Liver (tissue), 9 donors: ENCODE data around the gene GDF10. TPM values are rescaled to one million over a fixed set of nuclear protein-coding genes. Genes with fewer than 3 reads are reported as not detected.
A peak's percentile ranks its signal among the peaks of the same experiment; 100 is the strongest.

Source experiments
- DNase-seq: peaks from one replicate; pipeline ENCODE4 v3.0.0-alpha.2; 2017; ENCODE audit warnings: low spot score
- H3K27ac ChIP-seq, 2 donors: one replicate each; pipeline ENCODE4 v1.7.0; 2013; ENCODE audit warnings: inconsistent platforms in 2 of 2, low read length in 2 of 2, control low read depth in 1 of 2, low read depth in 1 of 2, mild to moderate bottlenecking in 1 of 2
- H3K27me3 ChIP-seq, 4 donors: one replicate each; pipeline versions ENCODE4 v1.6.1 to v1.7.0; 2013; ENCODE audit warnings: low read length in 3 of 4, inconsistent platforms in 1 of 4, mild to moderate bottlenecking in 1 of 4, moderate library complexity in 1 of 4; ENCODE audit not compliant: control insufficient read depth in 4 of 4, insufficient read depth in 4 of 4
- H3K36me3 ChIP-seq, 4 donors: one replicate each; pipeline versions ENCODE4 v1.6.1 to v1.7.0; 2013; ENCODE audit warnings: low read length in 3 of 4, mild to moderate bottlenecking in 3 of 4, low read depth in 1 of 4, moderate library complexity in 1 of 4; ENCODE audit not compliant: control insufficient read depth in 4 of 4, insufficient read depth in 3 of 4
- H3K4me1 ChIP-seq, 4 donors: one replicate each; pipeline versions ENCODE4 v1.6.1 to v1.7.0; 2013; ENCODE audit warnings: low read length in 3 of 4, mild to moderate bottlenecking in 3 of 4, moderate library complexity in 1 of 4; ENCODE audit not compliant: control insufficient read depth in 4 of 4, insufficient read depth in 4 of 4
- H3K4me3 ChIP-seq, 3 donors: one replicate each; pipeline versions ENCODE4 v1.6.1 to v1.7.0; 2013; ENCODE audit warnings: low read length in 3 of 3, control low read depth in 1 of 3, low read depth in 1 of 3, mild to moderate bottlenecking in 1 of 3
- H3K9ac ChIP-seq, 2 donors: one replicate each; pipeline ENCODE4 v1.7.0; 2013; ENCODE audit warnings: low read length in 2 of 2, mild to moderate bottlenecking in 2 of 2, moderate library complexity in 2 of 2, control low read depth in 1 of 2, low read depth in 1 of 2
- H3K9me3 ChIP-seq, 4 donors: one replicate each; pipeline versions ENCODE4 v1.6.1 to v1.7.0; 2013; ENCODE audit warnings: low read length in 3 of 4; ENCODE audit not compliant: control insufficient read depth in 4 of 4
- EGR1 ChIP-seq, 2 donors: IDR thresholded peaks; 2 replicates each; pipeline ENCODE4 v1.6.1; 2016 to 2018; ENCODE audit warnings: antibody characterized with exemption in 2 of 2, low read depth in 2 of 2
- FOXA1 ChIP-seq: IDR thresholded peaks from 2 replicates; pipeline ENCODE4 v1.6.1; 2016; ENCODE audit warnings: antibody characterized with exemption
- FOXA2 ChIP-seq: IDR thresholded peaks from 2 replicates; pipeline ENCODE4 v1.6.1; 2016; ENCODE audit warnings: antibody characterized with exemption
- HNF4A ChIP-seq, 2 donors: conservative IDR thresholded peaks; 2 replicates each; pipeline ENCODE4 v1.6.1; 2016; ENCODE audit warnings: antibody characterized with exemption in 2 of 2, mild to moderate bottlenecking in 2 of 2
- JUND ChIP-seq, 2 donors: IDR thresholded peaks; 2 replicates each; pipeline ENCODE4 v1.6.1; 2016; ENCODE audit warnings: antibody characterized with exemption in 2 of 2
- NR2F2 ChIP-seq: IDR thresholded peaks from 2 replicates; pipeline ENCODE4 v1.6.1; 2016; ENCODE audit warnings: antibody characterized with exemption
- RAD21 ChIP-seq, 2 donors: IDR thresholded peaks; 2 replicates each; pipeline ENCODE4 v1.6.1; 2016; ENCODE audit warnings: antibody characterized with exemption in 2 of 2, mild to moderate bottlenecking in 2 of 2
- RXRA ChIP-seq, 2 donors: IDR thresholded peaks; 2 replicates each; pipeline ENCODE4 v1.6.1; 2017 to 2018; ENCODE audit warnings: antibody characterized with exemption in 2 of 2, mild to moderate bottlenecking in 1 of 2
- SP1 ChIP-seq: IDR thresholded peaks from 2 replicates; pipeline ENCODE4 v1.6.1; 2018; ENCODE audit warnings: antibody characterized with exemption, mild to moderate bottlenecking
- TAF1 ChIP-seq: conservative IDR thresholded peaks from 2 replicates; pipeline ENCODE4 v1.6.1; 2016; ENCODE audit warnings: antibody characterized with exemption, mild to moderate bottlenecking
- YY1 ChIP-seq: IDR thresholded peaks from 2 replicates; pipeline ENCODE4 v1.6.1; 2016; ENCODE audit warnings: antibody characterized with exemption, mild to moderate bottlenecking
- WGBS: extraction: QIAGEN DNeasy Blood & Tissue Kit; methylation state at CpG from one replicate; pipeline ENCODE4 v1.1.7; 2013; 5-methylcytosine and 5-hydroxymethylcytosine counted together
- polyA plus RNA-seq, 2 donors: library from polyadenylated mRNA; stranded (reverse) in 1 of 2; unstranded in 1 of 2; fragments of 200-250 nt in 1 of 2; fragments of >200 nt in 1 of 2; fragmentation: Nextera tagmentation in 1 of 2; extraction: Ambion mirVana in 1 of 2; gene quantifications; one replicate each; pipeline versions ENCODE4 v1.2.1 to v1.2.3, GENCODE V29; 2013 to 2015
- total RNA-seq, 2 donors: library from RNA; depleted of rRNA; stranded (reverse); fragments of >200 nt; gene quantifications; one replicate each; pipeline ENCODE4 v1.2.3, GENCODE V29; 2014
- TF ChIP-seq, protein P1 (sequence below): fragments of 150-350 bp; IDR thresholded peaks from 2 replicates; pipeline ENCODE4 v1.5.1; 2017; ENCODE audit warnings: improper control_type of control experiment, low read depth, low read length; ENCODE audit not compliant: missing input control
- TF ChIP-seq, protein P2 (sequence below): IDR thresholded peaks from 2 replicates; pipeline ENCODE4 v1.6.1; 2016; ENCODE audit warnings: antibody characterized with exemption
- TF ChIP-seq, protein P3 (sequence below): IDR thresholded peaks from 2 replicates; pipeline ENCODE4 v1.6.1; 2016; ENCODE audit warnings: antibody characterized with exemption
- TF ChIP-seq, protein P4 (sequence below): IDR thresholded peaks from 2 replicates; pipeline ENCODE4 v1.6.1; 2016; ENCODE audit warnings: antibody characterized with exemption, mild to moderate bottlenecking
- donor health status: healthy.
- donor health status: healthy.
- donor health status: healthy.
- donor health status: healthy.
- donor health status: healthy.

GDF10 gene
- total and polyA plus RNA-seq, 4 donors, result under 0.01 to 0.28 (median 0.11) TPM

DNA sequence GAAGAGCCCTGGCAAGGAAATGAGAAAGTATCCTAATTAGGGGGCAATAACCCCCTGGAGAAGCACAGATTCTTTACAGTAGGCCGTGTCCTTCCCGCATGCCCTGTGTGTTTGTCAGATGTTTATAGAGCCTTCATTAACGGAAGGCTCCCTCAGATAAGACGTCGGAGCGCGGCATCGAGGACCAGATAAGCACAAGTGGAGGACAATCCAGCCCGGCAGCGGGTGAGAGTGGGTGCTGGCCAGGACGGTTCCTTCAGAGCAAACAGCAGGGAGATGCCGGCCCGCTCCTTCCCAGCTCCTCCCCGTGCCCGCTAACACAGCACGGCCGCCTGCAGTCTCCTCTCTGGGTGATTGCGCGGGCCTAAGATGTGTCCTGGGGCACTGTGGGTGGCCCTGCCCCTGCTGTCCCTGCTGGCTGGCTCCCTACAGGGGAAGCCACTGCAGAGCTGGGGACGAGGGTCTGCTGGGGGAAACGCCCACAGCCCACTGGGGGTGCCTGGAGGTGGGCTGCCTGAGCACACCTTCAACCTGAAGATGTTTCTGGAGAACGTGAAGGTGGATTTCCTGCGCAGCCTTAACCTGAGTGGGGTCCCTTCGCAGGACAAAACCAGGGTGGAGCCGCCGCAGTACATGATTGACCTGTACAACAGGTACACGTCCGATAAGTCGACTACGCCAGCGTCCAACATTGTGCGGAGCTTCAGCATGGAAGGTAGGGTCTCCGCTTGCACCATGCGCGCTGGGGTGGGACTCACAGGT is 22.5 kb downstream of the GDF10 start, which contains the start of gene GDF2:
Gene GDF2 (plus strand): TSS at position 155 of the 762 bp plus-strand sequence. CDS start 215 bp downstream, at position 370.
- no peak within 1 kb of the TSS for H3K9ac ChIP-seq
- no peak for TF ChIP-seq JUND (IDR thresholded peaks at IDR 0.05)
- TF ChIP-seq SP1, result peak; percentile 8
- peak; percentile 64 to 72 for TF ChIP-seq RXRA (IDR thresholded peaks at IDR 0.05)
- peak; percentile 49 for TF ChIP-seq NR2F2
- DNase-seq, result no peak
- H3K9me3 ChIP-seq, result no peaks in the 10 kb centered on the region
- H3K27ac ChIP-seq, result peak within 1 kb of the TSS; percentile 62 to 67
- no peaks in the 10 kb centered on the region for H3K4me1 ChIP-seq
- 74% methylated on average over 35 of the region's 35 CpGs for WGBS
- H3K27me3 ChIP-seq, result no peaks in the 10 kb centered on the region
- H3K36me3 ChIP-seq, result no peaks in the 10 kb centered on the region
- peak within 1 kb of the TSS in 2 of 3 donors; percentile 2 to 14 for H3K4me3 ChIP-seq

DNA sequence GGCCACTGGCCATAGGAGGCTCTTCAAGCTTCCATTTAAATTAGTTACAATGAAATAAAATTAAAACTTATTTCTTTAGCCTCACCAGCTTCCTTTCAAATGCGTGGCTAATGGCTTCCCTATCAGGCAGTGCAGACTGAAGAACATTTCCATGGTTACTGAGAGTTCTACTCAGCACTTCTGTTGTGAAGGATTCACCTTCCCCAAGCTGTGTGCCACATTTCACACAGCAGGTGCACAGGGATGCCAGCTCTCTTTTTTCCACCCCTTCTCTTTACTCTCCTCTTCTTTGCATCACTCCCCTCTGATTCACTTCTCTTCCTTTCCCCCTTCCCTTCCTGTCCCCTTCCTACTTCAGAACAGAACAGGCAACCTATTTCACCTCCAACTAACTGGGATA is 23.1 kb downstream of the GDF10 start:
- 62% methylated on average over 1 of the region's 1 CpG for WGBS

More for the DNA sequence above, 23.1 kb downstream of the GDF10 start:
- H3K27me3 ChIP-seq, result no peaks in the 10 kb centered on the region
- no peak overlapping the region for H3K9ac ChIP-seq
- no peaks in the 10 kb centered on the region for H3K9me3 ChIP-seq
- TF ChIP-seq RXRA (IDR thresholded peaks at IDR 0.05) (no peak), RAD21 (IDR thresholded peaks at IDR 0.05) (no peak), NR2F2 (no peak), EGR1 (IDR thresholded peaks at IDR 0.05; ENCODE audit: low read depth in 2 of 2) (no peak), HNF4A (conservative IDR thresholded peaks at IDR 0.05) (no peak), YY1 (no peak), SP1 (no peak), FOXA2 (no peak), FOXA1 (no peak), TAF1 (no peak)
- TF ChIP-seq, protein P1, sequence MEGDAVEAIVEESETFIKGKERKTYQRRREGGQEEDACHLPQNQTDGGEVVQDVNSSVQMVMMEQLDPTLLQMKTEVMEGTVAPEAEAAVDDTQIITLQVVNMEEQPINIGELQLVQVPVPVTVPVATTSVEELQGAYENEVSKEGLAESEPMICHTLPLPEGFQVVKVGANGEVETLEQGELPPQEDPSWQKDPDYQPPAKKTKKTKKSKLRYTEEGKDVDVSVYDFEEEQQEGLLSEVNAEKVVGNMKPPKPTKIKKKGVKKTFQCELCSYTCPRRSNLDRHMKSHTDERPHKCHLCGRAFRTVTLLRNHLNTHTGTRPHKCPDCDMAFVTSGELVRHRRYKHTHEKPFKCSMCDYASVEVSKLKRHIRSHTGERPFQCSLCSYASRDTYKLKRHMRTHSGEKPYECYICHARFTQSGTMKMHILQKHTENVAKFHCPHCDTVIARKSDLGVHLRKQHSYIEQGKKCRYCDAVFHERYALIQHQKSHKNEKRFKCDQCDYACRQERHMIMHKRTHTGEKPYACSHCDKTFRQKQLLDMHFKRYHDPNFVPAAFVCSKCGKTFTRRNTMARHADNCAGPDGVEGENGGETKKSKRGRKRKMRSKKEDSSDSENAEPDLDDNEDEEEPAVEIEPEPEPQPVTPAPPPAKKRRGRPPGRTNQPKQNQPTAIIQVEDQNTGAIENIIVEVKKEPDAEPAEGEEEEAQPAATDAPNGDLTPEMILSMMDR, result no peak
- TF ChIP-seq, protein P2, sequence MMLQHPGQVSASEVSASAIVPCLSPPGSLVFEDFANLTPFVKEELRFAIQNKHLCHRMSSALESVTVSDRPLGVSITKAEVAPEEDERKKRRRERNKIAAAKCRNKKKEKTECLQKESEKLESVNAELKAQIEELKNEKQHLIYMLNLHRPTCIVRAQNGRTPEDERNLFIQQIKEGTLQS, result no peak
- TF ChIP-seq, protein P3, sequence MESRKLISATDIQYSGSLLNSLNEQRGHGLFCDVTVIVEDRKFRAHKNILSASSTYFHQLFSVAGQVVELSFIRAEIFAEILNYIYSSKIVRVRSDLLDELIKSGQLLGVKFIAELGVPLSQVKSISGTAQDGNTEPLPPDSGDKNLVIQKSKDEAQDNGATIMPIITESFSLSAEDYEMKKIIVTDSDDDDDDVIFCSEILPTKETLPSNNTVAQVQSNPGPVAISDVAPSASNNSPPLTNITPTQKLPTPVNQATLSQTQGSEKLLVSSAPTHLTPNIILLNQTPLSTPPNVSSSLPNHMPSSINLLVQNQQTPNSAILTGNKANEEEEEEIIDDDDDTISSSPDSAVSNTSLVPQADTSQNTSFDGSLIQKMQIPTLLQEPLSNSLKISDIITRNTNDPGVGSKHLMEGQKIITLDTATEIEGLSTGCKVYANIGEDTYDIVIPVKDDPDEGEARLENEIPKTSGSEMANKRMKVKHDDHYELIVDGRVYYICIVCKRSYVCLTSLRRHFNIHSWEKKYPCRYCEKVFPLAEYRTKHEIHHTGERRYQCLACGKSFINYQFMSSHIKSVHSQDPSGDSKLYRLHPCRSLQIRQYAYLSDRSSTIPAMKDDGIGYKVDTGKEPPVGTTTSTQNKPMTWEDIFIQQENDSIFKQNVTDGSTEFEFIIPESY, result no peak
- TF ChIP-seq, protein P4, sequence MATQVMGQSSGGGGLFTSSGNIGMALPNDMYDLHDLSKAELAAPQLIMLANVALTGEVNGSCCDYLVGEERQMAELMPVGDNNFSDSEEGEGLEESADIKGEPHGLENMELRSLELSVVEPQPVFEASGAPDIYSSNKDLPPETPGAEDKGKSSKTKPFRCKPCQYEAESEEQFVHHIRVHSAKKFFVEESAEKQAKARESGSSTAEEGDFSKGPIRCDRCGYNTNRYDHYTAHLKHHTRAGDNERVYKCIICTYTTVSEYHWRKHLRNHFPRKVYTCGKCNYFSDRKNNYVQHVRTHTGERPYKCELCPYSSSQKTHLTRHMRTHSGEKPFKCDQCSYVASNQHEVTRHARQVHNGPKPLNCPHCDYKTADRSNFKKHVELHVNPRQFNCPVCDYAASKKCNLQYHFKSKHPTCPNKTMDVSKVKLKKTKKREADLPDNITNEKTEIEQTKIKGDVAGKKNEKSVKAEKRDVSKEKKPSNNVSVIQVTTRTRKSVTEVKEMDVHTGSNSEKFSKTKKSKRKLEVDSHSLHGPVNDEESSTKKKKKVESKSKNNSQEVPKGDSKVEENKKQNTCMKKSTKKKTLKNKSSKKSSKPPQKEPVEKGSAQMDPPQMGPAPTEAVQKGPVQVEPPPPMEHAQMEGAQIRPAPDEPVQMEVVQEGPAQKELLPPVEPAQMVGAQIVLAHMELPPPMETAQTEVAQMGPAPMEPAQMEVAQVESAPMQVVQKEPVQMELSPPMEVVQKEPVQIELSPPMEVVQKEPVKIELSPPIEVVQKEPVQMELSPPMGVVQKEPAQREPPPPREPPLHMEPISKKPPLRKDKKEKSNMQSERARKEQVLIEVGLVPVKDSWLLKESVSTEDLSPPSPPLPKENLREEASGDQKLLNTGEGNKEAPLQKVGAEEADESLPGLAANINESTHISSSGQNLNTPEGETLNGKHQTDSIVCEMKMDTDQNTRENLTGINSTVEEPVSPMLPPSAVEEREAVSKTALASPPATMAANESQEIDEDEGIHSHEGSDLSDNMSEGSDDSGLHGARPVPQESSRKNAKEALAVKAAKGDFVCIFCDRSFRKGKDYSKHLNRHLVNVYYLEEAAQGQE, result no peak
- no peak for DNase-seq
- H3K4me3 ChIP-seq, result peak overlapping the region in 2 of 3 donors; percentile 2 to 14
- H3K36me3 ChIP-seq, result no peaks in the 10 kb centered on the region
- peak overlapping the region in 1 of 2 donors; percentile 37 for H3K27ac ChIP-seq
- no peaks in the 10 kb centered on the region for H3K4me1 ChIP-seq
